Left ventricle myocardium inferior (tissue), 1 donor: Measurements from ENCODE around the gene RNF17. TPM values are rescaled to one million over a fixed set of nuclear protein-coding genes. Genes with fewer than 3 reads are reported as not detected.

Source experiments
- DNase-seq: peaks from one replicate; pipeline ENCODE4 v3.0.0-alpha.2; 2020
- H3K27ac ChIP-seq: fragments of 200-600 bp; replicated peaks from 2 replicates; pipeline ENCODE4 v1.8.0; 2021
- H3K27me3 ChIP-seq: fragments of 200-600 bp; 2 replicates; pipeline ENCODE4 v1.8.0; 2021; ENCODE audit warnings: low read depth
- H3K36me3 ChIP-seq: fragments of 200-600 bp; 2 replicates; pipeline ENCODE4 v1.8.0; 2021
- H3K4me1 ChIP-seq: fragments of 200-600 bp; 2 replicates; pipeline ENCODE4 v1.8.0; 2021
- H3K4me3 ChIP-seq: fragments of 200-600 bp; 2 replicates; pipeline ENCODE4 v1.8.0; 2021; ENCODE audit warnings: mild to moderate bottlenecking, moderate library complexity
- H3K9me3 ChIP-seq: fragments of 200-600 bp; replicated peaks from 2 replicates; pipeline ENCODE4 v1.8.0; 2021
- CTCF ChIP-seq: fragments of 200-600 bp; IDR thresholded peaks from 2 replicates; pipeline ENCODE4 v1.8.0; 2021; ENCODE audit warnings: antibody characterized with exemption, mild to moderate bottlenecking, borderline replicate concordance
- intact Hi-C: fragments of 100-400 bp; cut with micrococcal nuclease; formaldehyde crosslinking; loops from one replicate; pipeline ENCODE4 v1.11.0; 2022
- total RNA-seq: library from RNA; stranded (reverse); fragmentation: NEBNext Ultra II Directional; extraction: Animal tissue kit (Norgen Biotek cat#: 25700); gene quantifications from one replicate; pipeline ENCODE4 v1.2.1, GENCODE V29; 2021
- donor health status: DM: no; HTN: yes; CAD: no; lungs with severe emphysema.

The RNF17 gene
- total RNA-seq, 1 donor from 2014 or later, result not detected

GRCh38 chr13:24863748-24864540 is 100.0 kb downstream of the RNF17 start:
- no peak for DNase-seq
- H3K27ac ChIP-seq, result no peak overlapping the region
- H3K27me3 ChIP-seq, result peaks cover 13% of the 10 kb centered on the region
- intact Hi-C loops, result no loop called here
- H3K36me3 ChIP-seq, result no peaks in the 10 kb centered on the region
- TF ChIP-seq CTCF, result no peak
- no peaks in the 10 kb centered on the region for H3K4me1 ChIP-seq
- H3K4me3 ChIP-seq, result no peak overlapping the region
- no peaks in the 10 kb centered on the region for H3K9me3 ChIP-seq

GRCh38 chr13:24864579-24864978 is 100.6 kb downstream of the RNF17 start:
- H3K27me3 ChIP-seq, result peaks cover 12% of the 10 kb centered on the region
- no peak for DNase-seq
- H3K4me3 ChIP-seq, result no peak overlapping the region
- no peaks in the 10 kb centered on the region for H3K36me3 ChIP-seq
- no peaks in the 10 kb centered on the region for H3K9me3 ChIP-seq
- no peak overlapping the region for H3K27ac ChIP-seq
- TF ChIP-seq CTCF, result no peak
- intact Hi-C loops, result no loop called here
- H3K4me1 ChIP-seq, result no peaks in the 10 kb centered on the region

GRCh38 chr13:24865163-24865953 is 101.4 kb downstream of the RNF17 start:
- intact Hi-C loops, result no loop called here
- Histone ChIP-seq H3K9me3 (no peaks in the 10 kb centered on the region), H3K27ac (no peak overlapping the region), H3K4me1 (no peaks in the 10 kb centered on the region), H3K4me3 (no peak overlapping the region), H3K27me3 (peaks cover 9% of the 10 kb centered on the region), H3K36me3 (no peaks in the 10 kb centered on the region)
- TF ChIP-seq CTCF, result peak; percentile 21
- DNase-seq, result no peak

GRCh38 chr13:24866488-24866887 is 102.5 kb downstream of the RNF17 start:
- no peaks in the 10 kb centered on the region for H3K4me1 ChIP-seq
- no peak overlapping the region for H3K27ac ChIP-seq
- intact Hi-C loops, result no loop called here
- DNase-seq, result no peak
- H3K4me3 ChIP-seq, result no peak overlapping the region
- TF ChIP-seq CTCF, result no peak
- H3K36me3 ChIP-seq, result no peaks in the 10 kb centered on the region
- peaks cover 5% of the 10 kb centered on the region for H3K27me3 ChIP-seq
- no peaks in the 10 kb centered on the region for H3K9me3 ChIP-seq

GRCh38 chr13:24868874-24869273 is 104.9 kb downstream of the RNF17 start:
- Histone ChIP-seq H3K27me3 (peaks cover 16% of the 10 kb centered on the region), H3K36me3 (no peaks in the 10 kb centered on the region), H3K4me3 (no peak overlapping the region), H3K27ac (no peak overlapping the region), H3K4me1 (no peaks in the 10 kb centered on the region), H3K9me3 (no peaks in the 10 kb centered on the region)
- intact Hi-C loops, result no loop called here
- DNase-seq, result no peak
- no peak for TF ChIP-seq CTCF
